CD14-positive monocyte (primary cell): ENCODE results near the gene NAA25. TPM values are rescaled to one million over a fixed set of nuclear protein-coding genes. Genes with fewer than 3 reads are reported as not detected.

Experiments used
- DNase-seq, 3 donors: peaks; one replicate each; pipeline ENCODE4 v3.0.0-alpha.2; 2011 to 2022
- H2AFZ ChIP-seq: 2 replicates; pipeline ENCODE4 v1.6.0; 2012; ENCODE audit warnings: mild to moderate bottlenecking, low read depth, low read length, inconsistent platforms; ENCODE audit not compliant: insufficient read depth, poor library complexity, severe bottlenecking
- H3K27ac ChIP-seq, 2 donors: 1 replicate in 1 of 2; 2 replicates in 1 of 2; pipeline ENCODE4 v1.5.1; 2012 to 2013; ENCODE audit warnings: low read length in 2 of 2, control low read depth in 1 of 2, inconsistent platforms in 1 of 2, low read depth in 1 of 2, mild to moderate bottlenecking in 1 of 2
- H3K27me3 ChIP-seq, 2 donors: one replicate each; pipeline versions ENCODE4 v1.6.0 to v1.6.1; 2011 to 2013; ENCODE audit warnings: low read length in 2 of 2; ENCODE audit not compliant: control insufficient read depth in 2 of 2, insufficient read depth in 2 of 2
- H3K36me3 ChIP-seq, 2 donors: replicated peaks in 1 of 2; 1 replicate in 1 of 2; 2 replicates in 1 of 2; pipeline versions ENCODE4 v1.5.1 to v1.6.1; 2012 to 2013; ENCODE audit warnings: low read length in 2 of 2, control low read depth in 1 of 2, inconsistent platforms in 1 of 2, mild to moderate bottlenecking in 1 of 2; ENCODE audit not compliant: insufficient read depth in 2 of 2, control insufficient read depth in 1 of 2
- H3K4me1 ChIP-seq, 2 donors: 1 replicate in 1 of 2; 2 replicates in 1 of 2; pipeline versions ENCODE4 v1.5.1 to v1.6.1; 2012 to 2013; ENCODE audit warnings: low read length in 2 of 2, control low read depth in 1 of 2, inconsistent platforms in 1 of 2, mild to moderate bottlenecking in 1 of 2, moderate library complexity in 1 of 2; ENCODE audit not compliant: insufficient read depth in 2 of 2, control insufficient read depth in 1 of 2
- H3K4me2 ChIP-seq: replicated peaks from 2 replicates; pipeline ENCODE3; 2012; ENCODE audit warnings: low read length, moderate library complexity, mild to moderate bottlenecking; ENCODE audit not compliant: poor library complexity, severe bottlenecking; ENCODE audit errors: extremely low read depth
- H3K4me3 ChIP-seq, 3 experiments: fragments of 200-600 bp in 1 of 3; sonication (generic) in 1 of 3; replicated peaks in 1 of 3; 1 replicate in 2 of 3; 2 replicates in 1 of 3; pipeline ENCODE4 v1.5.1; 2011 to 2013; ENCODE audit warnings: low read length in 3 of 3, mild to moderate bottlenecking in 3 of 3, control low read depth in 2 of 3, low read depth in 2 of 3, inconsistent platforms in 1 of 3, moderate library complexity in 1 of 3
- H3K79me2 ChIP-seq: 2 replicates; pipeline ENCODE4 v1.6.0; 2012; ENCODE audit warnings: mild to moderate bottlenecking, control low read depth, inconsistent platforms, low read length, moderate library complexity; ENCODE audit not compliant: insufficient read depth
- H3K9ac ChIP-seq: 2 replicates; pipeline ENCODE4 v1.6.0; 2017; ENCODE audit warnings: low read length, mild to moderate bottlenecking; ENCODE audit not compliant: insufficient read depth, poor library complexity, severe bottlenecking
- H3K9me3 ChIP-seq, 2 donors: replicated peaks in 1 of 2; 1 replicate in 1 of 2; 2 replicates in 1 of 2; pipeline versions ENCODE4 v1.5.1 to v1.6.1; 2012 to 2013; ENCODE audit warnings: low read length in 2 of 2, control low read depth in 1 of 2; ENCODE audit not compliant: control insufficient read depth in 1 of 2, insufficient read depth in 1 of 2
- H4K20me1 ChIP-seq: 2 replicates; pipeline ENCODE4 v1.6.0; 2012; ENCODE audit warnings: mild to moderate bottlenecking, low read length, control low read depth, moderate library complexity; ENCODE audit not compliant: insufficient read depth
- H3K27ac Mint-ChIP-seq, 7 donors: one replicate each; pipeline ENCODE4 v1.8.0; 2020; ENCODE audit warnings: mild to moderate bottlenecking in 7 of 7, mixed read lengths in 7 of 7, moderate library complexity in 6 of 7, inconsistent platforms in 2 of 7
- H3K27me3 Mint-ChIP-seq, 3 donors: one replicate each; pipeline ENCODE4 v1.8.0; 2021 to 2022; ENCODE audit warnings: low read depth in 3 of 3, mild to moderate bottlenecking in 3 of 3, mixed read lengths in 3 of 3, moderate library complexity in 3 of 3, inconsistent platforms in 1 of 3
- H3K36me3 Mint-ChIP-seq, 2 donors: one replicate each; pipeline ENCODE4 v1.8.0; 2020; ENCODE audit warnings: mixed read lengths in 2 of 2, inconsistent platforms in 1 of 2, mild to moderate bottlenecking in 1 of 2
- H3K4me1 Mint-ChIP-seq: one replicate; pipeline ENCODE4 v1.8.0; 2020; ENCODE audit warnings: mild to moderate bottlenecking, mixed read lengths
- H3K4me3 Mint-ChIP-seq, 2 donors: one replicate each; pipeline ENCODE4 v1.8.0; 2020; ENCODE audit warnings: mild to moderate bottlenecking in 2 of 2, mixed read lengths in 2 of 2, moderate library complexity in 1 of 2
- H3K9me3 Mint-ChIP-seq, 7 donors: one replicate each; pipeline ENCODE4 v1.8.0; 2020 to 2022; ENCODE audit warnings: mixed read lengths in 7 of 7, mild to moderate bottlenecking in 6 of 7, moderate library complexity in 6 of 7, inconsistent platforms in 2 of 7
- WGBS: methylation state at CpG from one replicate; pipeline ENCODE4 v1.1.5; 2013; ENCODE audit warnings: missing lambda C conversion rate; ENCODE audit not compliant: insufficient coverage; 5-methylcytosine and 5-hydroxymethylcytosine counted together
- intact Hi-C, 2 donors: fragments of 100-400 bp; cut with micrococcal nuclease; formaldehyde crosslinking; loops; one replicate each; pipeline versions ENCODE4 v1.15.0 to v1.15.1; 2023
- polyA plus RNA-seq, 3 donors: library from polyadenylated mRNA; depleted of rRNA in 1 of 3; unstranded in 2 of 3; stranded (reverse) in 1 of 3; fragments of 300-500 nt in 2 of 3; fragments of >200 nt in 1 of 3; fragmentation: Illumina TruSeq in 2 of 3; gene quantifications; 1 replicate in 2 of 3; 2 replicates in 1 of 3; pipeline ENCODE4 v1.2.3, GENCODE V29; 2012 to 2021
- TF ChIP-seq, protein P1 (sequence below): fragments of 200-600 bp; IDR thresholded peaks from one replicate; pipeline ENCODE4 v1.8.0; 2022; ENCODE audit warnings: antibody characterized with exemption, mild to moderate bottlenecking

The NAA25 gene
- polyA plus RNA-seq, 3 donors, result 4.3 to 7.9 (median 7.3) TPM

- no peak for DNase-seq
- Histone ChIP-seq H2AFZ (no peak overlapping the region), H4K20me1 (peaks cover 49% of the 10 kb centered on the region), H3K27ac (no peak overlapping the region), H3K4me3 (no peak overlapping the region), H3K4me1 (peaks cover 14 to 32% of the 10 kb centered on the region in 2 donors), H3K27me3 (no peaks in the 10 kb centered on the region), H3K79me2 (peaks cover 7% of the 10 kb centered on the region), H3K9me3 (no peaks in the 10 kb centered on the region), H3K4me2 (no peak overlapping the region), H3K9ac (no peak overlapping the region), H3K36me3 (peaks cover 83 to 95% of the 10 kb centered on the region in 2 donors)
- TF ChIP-seq, protein P1, sequence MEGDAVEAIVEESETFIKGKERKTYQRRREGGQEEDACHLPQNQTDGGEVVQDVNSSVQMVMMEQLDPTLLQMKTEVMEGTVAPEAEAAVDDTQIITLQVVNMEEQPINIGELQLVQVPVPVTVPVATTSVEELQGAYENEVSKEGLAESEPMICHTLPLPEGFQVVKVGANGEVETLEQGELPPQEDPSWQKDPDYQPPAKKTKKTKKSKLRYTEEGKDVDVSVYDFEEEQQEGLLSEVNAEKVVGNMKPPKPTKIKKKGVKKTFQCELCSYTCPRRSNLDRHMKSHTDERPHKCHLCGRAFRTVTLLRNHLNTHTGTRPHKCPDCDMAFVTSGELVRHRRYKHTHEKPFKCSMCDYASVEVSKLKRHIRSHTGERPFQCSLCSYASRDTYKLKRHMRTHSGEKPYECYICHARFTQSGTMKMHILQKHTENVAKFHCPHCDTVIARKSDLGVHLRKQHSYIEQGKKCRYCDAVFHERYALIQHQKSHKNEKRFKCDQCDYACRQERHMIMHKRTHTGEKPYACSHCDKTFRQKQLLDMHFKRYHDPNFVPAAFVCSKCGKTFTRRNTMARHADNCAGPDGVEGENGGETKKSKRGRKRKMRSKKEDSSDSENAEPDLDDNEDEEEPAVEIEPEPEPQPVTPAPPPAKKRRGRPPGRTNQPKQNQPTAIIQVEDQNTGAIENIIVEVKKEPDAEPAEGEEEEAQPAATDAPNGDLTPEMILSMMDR, result no peak
- Mint-ChIP-seq H3K9me3 (no peaks in the 10 kb centered on the region), H3K27me3 (no peaks in the 10 kb centered on the region), H3K27ac (peak overlapping the region in 1 of 7 donors; percentile 47), H3K4me3 (no peak overlapping the region), H3K4me1 (peaks cover 25% of the 10 kb centered on the region), H3K36me3 (peaks cover 77 to 89% of the 10 kb centered on the region in 2 donors)
- intact Hi-C loops, result loop anchor here in 1 of 2 donors (10.0 kb wide), 1 partner anchor 51 kb away; no protein-coding TSS in a partner anchor
- WGBS, result no CpG with 5 or more reads among the region's 1 CpG
Measured at GRCh38 chr12:112146123-112146522, 37.5 kb upstream of the NAA25 start.

DNA sequence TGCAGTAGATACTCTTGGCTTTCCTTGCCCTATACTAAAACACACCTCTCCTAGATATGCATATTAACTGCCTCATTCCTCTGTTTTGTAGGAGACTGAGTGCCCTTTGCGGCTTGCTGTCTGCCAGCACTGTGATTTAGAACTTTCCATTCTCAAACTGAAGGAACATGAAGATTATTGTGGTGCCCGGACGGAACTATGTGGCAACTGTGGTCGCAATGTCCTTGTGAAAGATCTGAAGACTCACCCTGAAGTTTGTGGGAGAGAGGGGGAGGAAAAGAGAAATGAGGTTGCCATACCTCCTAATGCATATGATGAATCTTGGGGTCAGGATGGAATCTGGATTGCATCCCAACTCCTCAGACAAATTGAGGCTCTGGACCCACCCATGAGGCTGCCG is 32.1 kb upstream of the NAA25 start:
- H3K36me3 Mint-ChIP-seq, result peaks cover 64 to 80% of the 10 kb centered on the region in 2 donors
- Histone ChIP-seq H4K20me1 (peaks cover 63% of the 10 kb centered on the region), H3K4me1 (peaks cover 42 to 48% of the 10 kb centered on the region in 2 donors), H3K4me2 (peak overlapping the region; percentile 58), H3K9me3 (no peaks in the 10 kb centered on the region), H3K79me2 (peaks cover 17% of the 10 kb centered on the region), H3K9ac (no peak overlapping the region), H3K27ac (peak overlapping the region; percentile 47 to 82), H2AFZ (no peak overlapping the region), H3K36me3 (peaks cover 69 to 85% of the 10 kb centered on the region in 2 donors), H3K4me3 (peak overlapping the region in 1 of 3 experiments; percentile 54), H3K27me3 (no peaks in the 10 kb centered on the region)
- no peaks in the 10 kb centered on the region for H3K27me3 Mint-ChIP-seq
- peak; percentile 59 to 67 (median 62) for DNase-seq
- intact Hi-C loops, result loop anchor here (5.0 to 10.0 kb wide), 2 partner anchors 33 to 46 kb away; partner anchors contain the start of gene NAA25 (in 1 of the 2)
- TF ChIP-seq, protein P1, result no peak
- peaks cover 37% of the 10 kb centered on the region for H3K4me1 Mint-ChIP-seq
- H3K4me3 Mint-ChIP-seq, result peak overlapping the region in 1 of 2 donors; percentile 72
- peak overlapping the region; percentile 75 to 96 (median 93) for H3K27ac Mint-ChIP-seq
- WGBS, result 0% methylated on average over 3 of the region's 5 CpGs
- H3K9me3 Mint-ChIP-seq, result peaks cover 0 to 2% (median 0%) of the 10 kb centered on the region in 7 donors
